ENCODE measurements around the gene ARL4D. TPM values are rescaled to one million over a fixed set of nuclear protein-coding genes. Genes with fewer than 3 reads are reported as not detected.

The ARL4D gene
- total RNA-seq, 1 donor from 2014 or later: 19.7 TPM

- Mint-ChIP-seq H3K4me1 (ENCODE audit: low read depth, unreplicated experiment) (peaks cover 32% of the 10 kb centered on the region), H3K27ac (ENCODE audit: unreplicated experiment) (no peak overlapping the region), H3K27me3 (ENCODE audit: low read depth, unreplicated experiment) (no peaks in the 10 kb centered on the region), H3K36me3 (ENCODE audit: low read depth, unreplicated experiment) (no peaks in the 10 kb centered on the region), H3K9me3 (ENCODE audit: unreplicated experiment) (no peaks in the 10 kb centered on the region), H3K4me3 (ENCODE audit: unreplicated experiment) (no peak overlapping the region)
- FAIRE-seq (no peak), DNase-seq (ENCODE audit: low read depth) (no peak)
- Histone ChIP-seq H3K27ac (ENCODE audit: low read depth, low read length) (no peak overlapping the region), H3K4me3 (ENCODE audit: insufficient read depth, low read depth, low read length) (no peak overlapping the region), H3K27me3 (ENCODE audit: insufficient read depth, low read length) (no peaks in the 10 kb centered on the region), H3K4me1 (ENCODE audit: insufficient read depth, low read length) (peaks cover 22% of the 10 kb centered on the region), H2AFZ (ENCODE audit: low read depth, low read length) (no peak overlapping the region), H3K9ac (ENCODE audit: low read length) (no peak overlapping the region), H3K36me3 (ENCODE audit: insufficient read depth, low read length) (no peaks in the 10 kb centered on the region), H4K20me1 (ENCODE audit: insufficient read depth, low read length) (no peaks in the 10 kb centered on the region), H3K79me2 (ENCODE audit: insufficient read depth, low read length) (no peaks in the 10 kb centered on the region), H3K9me3 (ENCODE audit: insufficient read depth, low read depth, low read length) (no peaks in the 10 kb centered on the region), H3K4me2 (ENCODE audit: low read length) (no peak overlapping the region)
- TF ChIP-seq CTCF (IDR thresholded peaks at IDR 0.05; ENCODE audit: insufficient read depth, low read depth, low read length) (no peak), EZH2 (IDR thresholded peaks at IDR 0.05; ENCODE audit: insufficient read depth, low read length) (no peak)
These were observed 40.2 kb downstream of the ARL4D start for GRCh38 chr17:43439041-43439440.

GRCh38 chr17:43442711-43443110 lies 43.9 kb downstream of the ARL4D start:
- Histone ChIP-seq H3K36me3 (ENCODE audit: insufficient read depth, low read length) (no peaks in the 10 kb centered on the region), H3K79me2 (ENCODE audit: insufficient read depth, low read length) (no peaks in the 10 kb centered on the region), H2AFZ (ENCODE audit: low read depth, low read length) (no peak overlapping the region), H3K27me3 (ENCODE audit: insufficient read depth, low read length) (no peaks in the 10 kb centered on the region), H3K27ac (ENCODE audit: low read depth, low read length) (no peak overlapping the region), H3K4me1 (ENCODE audit: insufficient read depth, low read length) (peaks cover 14% of the 10 kb centered on the region), H3K4me2 (ENCODE audit: low read length) (no peak overlapping the region), H4K20me1 (ENCODE audit: insufficient read depth, low read length) (no peaks in the 10 kb centered on the region), H3K9me3 (ENCODE audit: insufficient read depth, low read depth, low read length) (no peaks in the 10 kb centered on the region), H3K9ac (ENCODE audit: low read length) (no peak overlapping the region), H3K4me3 (ENCODE audit: insufficient read depth, low read depth, low read length) (no peak overlapping the region)
- Mint-ChIP-seq H3K36me3 (ENCODE audit: low read depth, unreplicated experiment) (no peaks in the 10 kb centered on the region), H3K4me3 (ENCODE audit: unreplicated experiment) (no peak overlapping the region), H3K27me3 (ENCODE audit: low read depth, unreplicated experiment) (no peaks in the 10 kb centered on the region), H3K4me1 (ENCODE audit: low read depth, unreplicated experiment) (peaks cover 27% of the 10 kb centered on the region), H3K27ac (ENCODE audit: unreplicated experiment) (peak overlapping the region; percentile 66), H3K9me3 (ENCODE audit: unreplicated experiment) (no peaks in the 10 kb centered on the region)
- FAIRE-seq: peak; percentile 75
- TF ChIP-seq CTCF (IDR thresholded peaks at IDR 0.05; ENCODE audit: insufficient read depth, low read depth, low read length) (no peak), EZH2 (IDR thresholded peaks at IDR 0.05; ENCODE audit: insufficient read depth, low read length) (no peak)
- DNase-seq (ENCODE audit: low read depth): peak; percentile 76

GRCh38 chr17:43443381-43443780 lies 44.6 kb downstream of the ARL4D start:
- Histone ChIP-seq H4K20me1 (ENCODE audit: insufficient read depth, low read length) (no peaks in the 10 kb centered on the region), H3K4me1 (ENCODE audit: insufficient read depth, low read length) (peaks cover 14% of the 10 kb centered on the region), H3K36me3 (ENCODE audit: insufficient read depth, low read length) (no peaks in the 10 kb centered on the region), H3K79me2 (ENCODE audit: insufficient read depth, low read length) (no peaks in the 10 kb centered on the region), H3K4me2 (ENCODE audit: low read length) (no peak overlapping the region), H3K9ac (ENCODE audit: low read length) (no peak overlapping the region), H3K4me3 (ENCODE audit: insufficient read depth, low read depth, low read length) (no peak overlapping the region), H2AFZ (ENCODE audit: low read depth, low read length) (no peak overlapping the region), H3K27me3 (ENCODE audit: insufficient read depth, low read length) (no peaks in the 10 kb centered on the region), H3K9me3 (ENCODE audit: insufficient read depth, low read depth, low read length) (no peaks in the 10 kb centered on the region), H3K27ac (ENCODE audit: low read depth, low read length) (no peak overlapping the region)
- Mint-ChIP-seq H3K4me1 (ENCODE audit: low read depth, unreplicated experiment) (peaks cover 27% of the 10 kb centered on the region), H3K9me3 (ENCODE audit: unreplicated experiment) (no peaks in the 10 kb centered on the region), H3K36me3 (ENCODE audit: low read depth, unreplicated experiment) (no peaks in the 10 kb centered on the region), H3K27ac (ENCODE audit: unreplicated experiment) (peak overlapping the region; percentile 93), H3K4me3 (ENCODE audit: unreplicated experiment) (no peak overlapping the region), H3K27me3 (ENCODE audit: low read depth, unreplicated experiment) (no peaks in the 10 kb centered on the region)
- TF ChIP-seq CTCF (IDR thresholded peaks at IDR 0.05; ENCODE audit: insufficient read depth, low read depth, low read length) (no peak), EZH2 (IDR thresholded peaks at IDR 0.05; ENCODE audit: insufficient read depth, low read length) (no peak)
- FAIRE-seq: no peak
- no peak for DNase-seq (ENCODE audit: low read depth)
